ENCODE measurements around the gene CEP85.

Gene CEP85

DNA sequence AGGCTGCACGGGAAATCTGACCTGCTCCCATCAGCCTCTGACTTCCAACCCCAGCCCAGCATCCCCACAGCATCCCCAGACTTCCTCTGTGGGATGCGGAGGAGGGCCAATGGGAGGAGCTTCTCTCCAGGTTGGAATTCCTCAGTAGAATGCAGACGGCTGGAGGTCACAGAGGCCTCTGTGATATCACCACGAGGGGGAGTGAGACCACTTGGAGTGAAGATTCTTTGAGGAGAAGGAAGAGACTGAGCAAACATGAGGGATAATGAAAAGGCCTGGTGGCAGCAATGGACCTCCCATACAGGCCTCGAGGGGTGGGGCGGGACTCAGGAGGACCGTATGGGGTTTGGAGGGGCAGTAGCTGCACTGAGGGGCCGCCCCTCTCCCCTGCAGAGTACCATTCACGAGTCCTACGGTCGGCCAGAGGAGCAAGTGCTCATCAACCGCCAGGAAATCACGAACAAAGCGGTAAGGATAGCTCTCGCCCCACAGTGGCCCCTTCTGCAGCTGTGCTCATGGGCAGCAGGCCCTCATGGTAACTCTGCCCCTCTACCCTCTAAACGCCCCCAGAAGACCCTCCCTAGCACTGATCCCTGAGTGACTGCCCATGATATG, 43.5 kb upstream of the CEP85 start, which contains the start of gene CATSPER4:
Gene CATSPER4, plus strand, starts transcription at position 230 of the 615 bp plus-strand sequence. Its CDS starts 26 bp downstream, at position 256.
- no peaks in the 10 kb centered on the region for H3K27me3 ChIP-seq (replicated peaks in 2 of 5; ENCODE audit: control insufficient read depth in 4 of 5, insufficient read depth in 5 of 5, low read length in 4 of 5)
- H3K9me3 ChIP-seq (ENCODE audit: control extremely low read depth in 1 of 5, control insufficient read depth in 4 of 5, insufficient read depth in 2 of 5, low read depth in 1 of 5, low read length in 4 of 5), result no peaks in the 10 kb centered on the region
- no peak within 1 kb of the TSS for H3K27ac ChIP-seq (ENCODE audit: insufficient read depth in 1 of 2, low read depth in 1 of 2, low read length in 2 of 2, poor library complexity in 1 of 2, severe bottlenecking in 2 of 2)
- no peaks in the 10 kb centered on the region for H3K4me1 ChIP-seq (ENCODE audit: control extremely low read depth in 1 of 4, control insufficient read depth in 4 of 4, insufficient read depth in 4 of 4, low read length in 3 of 4)
- H3K4me3 ChIP-seq (ENCODE audit: control insufficient read depth in 1 of 7, extremely low read depth in 1 of 7, insufficient read depth in 4 of 7, low read depth in 2 of 7, low read length in 6 of 7), result no peak within 1 kb of the TSS
- ChIA-PET CTCF (interaction anchor here (0.6 to 2.6 kb wide), 12 partner anchors 9 to 1267 kb away, joined by 3 to 12 read pairs (median 4); partner anchors contain the start of genes CD52, CEP85 and CNKSR1), POLR2A (no interaction called here)
- H3K36me3 ChIP-seq (ENCODE audit: control insufficient read depth in 4 of 4, insufficient read depth in 4 of 4, low read length in 3 of 4), result peaks cover 0 to 5% (median 0%) of the 10 kb centered on the region in 4 experiments
- WGBS (ENCODE audit: insufficient coverage), result 76% methylated on average over 14 of the region's 16 CpGs
- DNase-seq, result peak; percentile 29 to 54 (median 49)

DNA sequence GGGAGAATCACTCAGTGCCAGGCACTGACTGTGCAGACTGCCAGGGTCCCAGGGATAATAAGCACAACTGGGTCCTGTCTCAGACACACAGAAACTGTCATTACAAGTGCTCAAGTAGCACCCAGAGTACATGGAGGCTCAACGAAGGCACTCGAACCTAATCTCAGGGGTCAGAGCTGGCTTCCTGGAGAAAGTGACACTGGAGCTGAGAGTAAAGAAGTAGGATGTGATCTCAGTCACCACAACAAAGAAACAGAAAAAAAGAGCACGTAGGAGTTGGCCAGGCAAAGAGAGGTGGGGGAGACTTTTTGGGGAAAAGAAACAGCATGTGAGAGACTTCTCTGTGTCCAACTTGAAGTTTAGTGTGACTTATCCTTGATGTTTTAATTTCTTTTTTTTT, 42.3 kb upstream of the CEP85 start:
- no peaks in the 10 kb centered on the region for H3K27me3 ChIP-seq (replicated peaks in 2 of 5; ENCODE audit: control insufficient read depth in 4 of 5, insufficient read depth in 5 of 5, low read length in 4 of 5)
- H3K4me1 ChIP-seq (ENCODE audit: control extremely low read depth in 1 of 4, control insufficient read depth in 4 of 4, insufficient read depth in 4 of 4, low read length in 3 of 4), result no peaks in the 10 kb centered on the region
- no peak for DNase-seq
- H3K4me3 ChIP-seq (ENCODE audit: control insufficient read depth in 1 of 7, extremely low read depth in 1 of 7, insufficient read depth in 4 of 7, low read depth in 2 of 7, low read length in 6 of 7), result no peak overlapping the region
- ChIA-PET POLR2A (no interaction called here), CTCF (interaction anchor here (0.6 to 1.5 kb wide), 2 partner anchors 13 to 142 kb away, joined by 4 to 5 read pairs; no protein-coding TSS in a partner anchor)
- 62% methylated on average over 3 of the region's 3 CpGs for WGBS (ENCODE audit: insufficient coverage)
- H3K27ac ChIP-seq (ENCODE audit: insufficient read depth in 1 of 2, low read depth in 1 of 2, low read length in 2 of 2, poor library complexity in 1 of 2, severe bottlenecking in 2 of 2), result no peak overlapping the region
- H3K36me3 ChIP-seq (ENCODE audit: control insufficient read depth in 4 of 4, insufficient read depth in 4 of 4, low read length in 3 of 4), result peaks cover 0 to 5% (median 0%) of the 10 kb centered on the region in 4 experiments
- no peaks in the 10 kb centered on the region for H3K9me3 ChIP-seq (ENCODE audit: control extremely low read depth in 1 of 5, control insufficient read depth in 4 of 5, insufficient read depth in 2 of 5, low read depth in 1 of 5, low read length in 4 of 5)

DNA sequence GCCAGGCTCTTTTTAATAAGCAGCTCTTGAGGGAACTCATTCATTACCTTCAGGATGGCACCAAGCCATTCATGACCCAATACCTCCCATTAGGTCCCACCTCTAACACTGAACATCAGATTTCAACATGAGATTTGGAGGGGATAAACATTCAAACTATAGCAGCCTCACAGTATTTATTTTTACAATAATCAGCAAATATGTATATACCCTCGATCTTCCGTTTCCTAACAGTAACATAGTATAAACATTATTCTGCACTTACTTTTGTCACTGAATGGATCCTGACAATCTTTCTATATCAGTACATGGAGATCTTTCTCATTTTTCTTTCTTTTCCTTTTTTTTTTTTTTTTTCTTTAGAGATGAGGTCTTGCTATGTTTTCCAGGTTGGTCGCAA, 38.2 kb upstream of the CEP85 start:
- POLR2A ChIA-PET, result no interaction called here
- Histone ChIP-seq H3K9me3 (ENCODE audit: control extremely low read depth in 1 of 5, control insufficient read depth in 4 of 5, insufficient read depth in 2 of 5, low read depth in 1 of 5, low read length in 4 of 5) (no peaks in the 10 kb centered on the region), H3K4me1 (ENCODE audit: control extremely low read depth in 1 of 4, control insufficient read depth in 4 of 4, insufficient read depth in 4 of 4, low read length in 3 of 4) (peaks cover 0 to under 1% (median 0%) of the 10 kb centered on the region in 4 experiments), H3K36me3 (ENCODE audit: control insufficient read depth in 4 of 4, insufficient read depth in 4 of 4, low read length in 3 of 4) (no peaks in the 10 kb centered on the region), H3K27me3 (replicated peaks in 2 of 5; ENCODE audit: control insufficient read depth in 4 of 5, insufficient read depth in 5 of 5, low read length in 4 of 5) (no peaks in the 10 kb centered on the region), H3K27ac (ENCODE audit: insufficient read depth in 1 of 2, low read depth in 1 of 2, low read length in 2 of 2, poor library complexity in 1 of 2, severe bottlenecking in 2 of 2) (no peak overlapping the region), H3K4me3 (ENCODE audit: control insufficient read depth in 1 of 7, extremely low read depth in 1 of 7, insufficient read depth in 4 of 7, low read depth in 2 of 7, low read length in 6 of 7) (no peak overlapping the region)
- CTCF ChIA-PET, result interaction anchor here (0.8 kb wide), 2 partner anchors 9 to 126 kb away, joined by 3 read pairs; no protein-coding TSS in a partner anchor
- no CpG with 5 or more reads among the region's 3 CpGs for WGBS (ENCODE audit: insufficient coverage)
- no peak for DNase-seq

DNA sequence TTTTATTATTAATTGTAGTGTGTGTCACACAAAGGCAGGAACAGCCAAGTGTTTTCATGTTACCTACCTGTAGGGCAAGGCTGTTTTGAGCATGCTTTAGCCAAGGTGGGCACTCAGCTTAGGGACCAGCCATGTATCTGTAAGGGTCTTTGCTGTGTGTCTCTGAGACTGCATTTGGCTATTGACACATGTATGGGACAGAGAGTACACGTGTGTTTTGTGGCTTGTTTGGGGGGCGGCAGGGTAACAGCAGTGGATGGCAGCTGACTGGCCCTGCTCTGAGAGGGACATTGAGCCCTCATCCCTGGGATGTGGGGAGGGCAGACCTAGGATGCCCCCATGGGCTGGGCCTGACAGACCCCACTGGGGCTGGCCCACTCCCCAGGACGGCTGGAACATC, 36.7 kb upstream of the CEP85 start:
- no peak for DNase-seq
- Histone ChIP-seq H3K9me3 (ENCODE audit: control extremely low read depth in 1 of 5, control insufficient read depth in 4 of 5, insufficient read depth in 2 of 5, low read depth in 1 of 5, low read length in 4 of 5) (no peaks in the 10 kb centered on the region), H3K27ac (ENCODE audit: insufficient read depth in 1 of 2, low read depth in 1 of 2, low read length in 2 of 2, poor library complexity in 1 of 2, severe bottlenecking in 2 of 2) (no peak overlapping the region), H3K4me1 (ENCODE audit: control extremely low read depth in 1 of 4, control insufficient read depth in 4 of 4, insufficient read depth in 4 of 4, low read length in 3 of 4) (peaks cover 0 to 6% (median 0%) of the 10 kb centered on the region in 4 experiments), H3K4me3 (ENCODE audit: control insufficient read depth in 1 of 7, extremely low read depth in 1 of 7, insufficient read depth in 4 of 7, low read depth in 2 of 7, low read length in 6 of 7) (no peak overlapping the region), H3K27me3 (replicated peaks in 2 of 5; ENCODE audit: control insufficient read depth in 4 of 5, insufficient read depth in 5 of 5, low read length in 4 of 5) (no peaks in the 10 kb centered on the region), H3K36me3 (ENCODE audit: control insufficient read depth in 4 of 4, insufficient read depth in 4 of 4, low read length in 3 of 4) (no peaks in the 10 kb centered on the region)
- CTCF ChIA-PET, result interaction anchor here (1.0 to 1.1 kb wide), 2 partner anchors 11 to 87 kb away, joined by 3 read pairs; no protein-coding TSS in a partner anchor
- POLR2A ChIA-PET, result no interaction called here
- WGBS (ENCODE audit: insufficient coverage), result 100% methylated on average over 2 of the region's 3 CpGs

DNA sequence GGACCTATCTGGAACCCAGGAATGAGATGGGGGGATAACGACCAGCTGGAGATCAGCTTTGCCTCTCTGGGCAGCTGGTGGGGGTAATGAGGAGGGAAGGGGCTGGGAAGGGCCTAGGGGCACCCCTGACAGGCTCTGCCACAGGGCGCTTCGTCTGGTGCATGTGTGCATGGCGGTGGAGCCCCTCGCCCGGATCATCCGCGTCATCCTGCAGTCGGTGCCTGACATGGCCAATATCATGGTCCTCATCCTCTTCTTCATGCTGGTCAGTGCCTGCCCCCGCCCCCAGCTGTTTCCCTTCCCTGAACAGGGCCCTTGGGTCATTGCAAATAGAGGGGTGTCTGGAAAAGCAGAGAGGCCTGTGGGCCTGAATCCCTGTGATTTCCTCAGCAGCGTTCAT, 36.2 kb upstream of the CEP85 start:
- Histone ChIP-seq H3K27ac (ENCODE audit: insufficient read depth in 1 of 2, low read depth in 1 of 2, low read length in 2 of 2, poor library complexity in 1 of 2, severe bottlenecking in 2 of 2) (no peak overlapping the region), H3K27me3 (replicated peaks in 2 of 5; ENCODE audit: control insufficient read depth in 4 of 5, insufficient read depth in 5 of 5, low read length in 4 of 5) (no peaks in the 10 kb centered on the region), H3K9me3 (ENCODE audit: control extremely low read depth in 1 of 5, control insufficient read depth in 4 of 5, insufficient read depth in 2 of 5, low read depth in 1 of 5, low read length in 4 of 5) (no peaks in the 10 kb centered on the region), H3K4me1 (ENCODE audit: control extremely low read depth in 1 of 4, control insufficient read depth in 4 of 4, insufficient read depth in 4 of 4, low read length in 3 of 4) (peaks cover 0 to 6% (median 0%) of the 10 kb centered on the region in 4 experiments), H3K4me3 (ENCODE audit: control insufficient read depth in 1 of 7, extremely low read depth in 1 of 7, insufficient read depth in 4 of 7, low read depth in 2 of 7, low read length in 6 of 7) (no peak overlapping the region), H3K36me3 (ENCODE audit: control insufficient read depth in 4 of 4, insufficient read depth in 4 of 4, low read length in 3 of 4) (no peaks in the 10 kb centered on the region)
- no peak for DNase-seq
- WGBS (ENCODE audit: insufficient coverage), result 95% methylated on average over 11 of the region's 11 CpGs
- POLR2A ChIA-PET, result no interaction called here
- CTCF ChIA-PET, result interaction anchor here (1.0 to 1.1 kb wide), 2 partner anchors 12 to 88 kb away, joined by 3 read pairs; no protein-coding TSS in a partner anchor

DNA sequence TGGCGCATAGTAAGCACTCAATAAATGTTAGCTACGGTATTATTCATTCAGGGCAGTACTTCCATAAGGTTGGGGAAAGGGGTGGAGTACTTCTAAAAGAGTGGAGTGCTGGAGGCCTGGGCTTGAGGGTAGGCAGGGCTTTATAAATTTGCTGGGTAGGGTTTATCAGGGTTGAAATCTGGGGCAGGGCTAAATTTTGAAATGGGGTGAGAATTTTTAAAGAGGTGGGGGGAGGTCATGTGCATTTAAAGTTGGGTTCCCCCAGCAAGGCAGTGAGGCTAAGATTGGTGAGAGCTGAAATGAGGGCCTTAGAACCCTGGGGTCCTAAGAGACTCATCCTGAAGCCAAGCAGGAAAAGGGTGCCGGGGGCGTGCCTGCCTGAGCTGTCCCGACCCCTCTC, 33.6 kb upstream of the CEP85 start:
- 100% methylated on average over 3 of the region's 5 CpGs for WGBS (ENCODE audit: insufficient coverage)
- Histone ChIP-seq H3K4me1 (ENCODE audit: control extremely low read depth in 1 of 4, control insufficient read depth in 4 of 4, insufficient read depth in 4 of 4, low read length in 3 of 4) (peaks cover 0 to 6% (median 0%) of the 10 kb centered on the region in 4 experiments), H3K27me3 (replicated peaks in 2 of 5; ENCODE audit: control insufficient read depth in 4 of 5, insufficient read depth in 5 of 5, low read length in 4 of 5) (peaks cover 0 to 3% (median 0%) of the 10 kb centered on the region in 5 experiments), H3K36me3 (ENCODE audit: control insufficient read depth in 4 of 4, insufficient read depth in 4 of 4, low read length in 3 of 4) (no peaks in the 10 kb centered on the region), H3K9me3 (ENCODE audit: control extremely low read depth in 1 of 5, control insufficient read depth in 4 of 5, insufficient read depth in 2 of 5, low read depth in 1 of 5, low read length in 4 of 5) (no peaks in the 10 kb centered on the region), H3K4me3 (ENCODE audit: control insufficient read depth in 1 of 7, extremely low read depth in 1 of 7, insufficient read depth in 4 of 7, low read depth in 2 of 7, low read length in 6 of 7) (no peak overlapping the region), H3K27ac (ENCODE audit: insufficient read depth in 1 of 2, low read depth in 1 of 2, low read length in 2 of 2, poor library complexity in 1 of 2, severe bottlenecking in 2 of 2) (no peak overlapping the region)
- ChIA-PET CTCF (interaction anchor here (0.6 to 1.2 kb wide), 3 partner anchors 22 to 58 kb away, joined by 3 read pairs; no protein-coding TSS in a partner anchor), POLR2A (no interaction called here)
- no peak for DNase-seq
